ENCODE data around the gene PGBD5.

PGBD5 gene

DNA sequence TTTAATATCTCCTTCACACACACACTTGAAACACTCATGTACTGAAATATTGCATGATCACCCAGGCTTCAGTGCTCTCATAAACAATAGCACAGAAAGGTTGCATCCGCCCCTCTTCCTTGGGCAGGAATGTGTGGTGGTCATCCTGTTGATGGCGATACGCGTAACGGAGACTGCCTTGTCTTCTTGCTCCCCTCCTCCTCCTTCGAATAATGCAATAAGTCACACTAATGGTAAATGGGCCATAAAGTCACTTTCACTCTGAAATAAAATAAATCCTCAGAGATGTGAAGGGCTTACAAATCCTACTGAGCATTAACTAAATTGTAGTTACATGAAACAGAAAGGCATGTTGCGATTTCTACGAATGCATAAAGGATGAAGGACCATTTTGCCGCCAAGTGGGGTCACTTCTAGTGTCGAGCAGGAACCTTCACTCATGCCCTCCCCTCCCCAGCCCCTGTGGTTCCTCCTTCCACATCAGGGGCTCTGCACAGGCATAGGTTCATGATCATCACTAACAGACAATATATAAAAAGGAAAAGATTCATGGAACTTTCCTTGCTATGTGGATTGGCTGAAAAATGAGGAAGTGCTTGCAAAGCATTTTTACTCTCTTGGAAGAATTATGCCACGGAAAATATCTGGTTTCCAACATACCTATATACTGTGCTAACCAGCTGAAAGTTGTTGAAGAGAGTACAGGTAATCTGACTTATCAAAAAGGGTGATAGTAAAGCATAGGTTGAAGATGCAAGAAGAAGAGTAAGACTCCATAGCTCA is 1.2 kb upstream of the PGBD5 start:
- ChIA-PET CTCF (no interaction called here), POLR2A (no interaction called here)
- no peak for DNase-seq (ENCODE audit: low read depth, low spot score)
- TF ChIP-seq, protein P1, sequence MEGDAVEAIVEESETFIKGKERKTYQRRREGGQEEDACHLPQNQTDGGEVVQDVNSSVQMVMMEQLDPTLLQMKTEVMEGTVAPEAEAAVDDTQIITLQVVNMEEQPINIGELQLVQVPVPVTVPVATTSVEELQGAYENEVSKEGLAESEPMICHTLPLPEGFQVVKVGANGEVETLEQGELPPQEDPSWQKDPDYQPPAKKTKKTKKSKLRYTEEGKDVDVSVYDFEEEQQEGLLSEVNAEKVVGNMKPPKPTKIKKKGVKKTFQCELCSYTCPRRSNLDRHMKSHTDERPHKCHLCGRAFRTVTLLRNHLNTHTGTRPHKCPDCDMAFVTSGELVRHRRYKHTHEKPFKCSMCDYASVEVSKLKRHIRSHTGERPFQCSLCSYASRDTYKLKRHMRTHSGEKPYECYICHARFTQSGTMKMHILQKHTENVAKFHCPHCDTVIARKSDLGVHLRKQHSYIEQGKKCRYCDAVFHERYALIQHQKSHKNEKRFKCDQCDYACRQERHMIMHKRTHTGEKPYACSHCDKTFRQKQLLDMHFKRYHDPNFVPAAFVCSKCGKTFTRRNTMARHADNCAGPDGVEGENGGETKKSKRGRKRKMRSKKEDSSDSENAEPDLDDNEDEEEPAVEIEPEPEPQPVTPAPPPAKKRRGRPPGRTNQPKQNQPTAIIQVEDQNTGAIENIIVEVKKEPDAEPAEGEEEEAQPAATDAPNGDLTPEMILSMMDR (IDR thresholded peaks at IDR 0.05; ENCODE audit: insufficient read depth, low read length, missing control alignments): no peak
- no peak overlapping the region for H3K4me3 ChIP-seq (ENCODE audit: low read depth, low read length)

DNA sequence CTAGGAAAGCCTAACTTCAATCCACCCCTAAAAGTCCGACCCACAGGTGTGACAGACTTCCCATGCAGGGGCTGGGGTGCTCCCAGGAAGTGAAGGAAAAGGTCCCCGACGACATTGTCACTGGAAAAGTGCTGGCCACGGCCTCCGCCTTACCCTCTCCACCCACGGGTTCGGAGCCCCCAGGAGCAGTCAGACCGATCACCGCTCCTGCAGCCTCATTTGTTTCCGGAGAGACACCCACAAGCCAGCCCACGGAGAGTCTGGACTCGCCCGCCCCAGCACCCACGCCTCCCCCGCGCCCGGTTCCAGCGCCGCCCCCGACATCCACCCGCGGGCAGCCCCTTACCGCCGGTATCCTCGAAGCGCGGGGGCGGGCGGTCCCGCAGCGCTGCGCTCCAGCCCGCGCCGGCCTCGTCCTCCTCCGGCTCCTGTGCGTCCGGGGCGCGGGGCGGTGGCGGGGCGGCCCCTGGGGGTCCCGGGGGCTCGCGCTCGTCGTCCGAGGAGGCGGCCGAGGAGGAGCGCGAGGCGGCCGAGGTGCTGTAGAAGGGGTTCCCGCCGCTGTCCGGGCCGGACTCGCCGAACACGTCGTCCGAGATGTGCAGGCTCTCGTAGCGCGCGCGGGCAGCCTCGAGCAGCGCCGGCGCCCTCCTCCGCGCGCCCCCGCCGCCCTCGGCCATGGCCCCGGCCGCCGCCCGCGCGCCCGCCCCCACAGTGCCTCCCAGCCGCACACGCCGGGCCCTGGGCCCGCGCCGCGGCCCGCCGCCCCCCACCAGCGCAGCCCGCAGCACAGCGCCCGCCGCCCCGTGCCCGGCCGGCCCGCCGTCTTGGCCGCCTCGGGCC is 660 bp downstream of the PGBD5 start:
- ChIA-PET CTCF (no interaction called here), POLR2A (no interaction called here)
- DNase-seq (ENCODE audit: low read depth, low spot score): no peak
- no peak overlapping the region for H3K4me3 ChIP-seq (ENCODE audit: low read depth, low read length)
- TF ChIP-seq, protein P1 (IDR thresholded peaks at IDR 0.05; ENCODE audit: insufficient read depth, low read length, missing control alignments): no peak

DNA sequence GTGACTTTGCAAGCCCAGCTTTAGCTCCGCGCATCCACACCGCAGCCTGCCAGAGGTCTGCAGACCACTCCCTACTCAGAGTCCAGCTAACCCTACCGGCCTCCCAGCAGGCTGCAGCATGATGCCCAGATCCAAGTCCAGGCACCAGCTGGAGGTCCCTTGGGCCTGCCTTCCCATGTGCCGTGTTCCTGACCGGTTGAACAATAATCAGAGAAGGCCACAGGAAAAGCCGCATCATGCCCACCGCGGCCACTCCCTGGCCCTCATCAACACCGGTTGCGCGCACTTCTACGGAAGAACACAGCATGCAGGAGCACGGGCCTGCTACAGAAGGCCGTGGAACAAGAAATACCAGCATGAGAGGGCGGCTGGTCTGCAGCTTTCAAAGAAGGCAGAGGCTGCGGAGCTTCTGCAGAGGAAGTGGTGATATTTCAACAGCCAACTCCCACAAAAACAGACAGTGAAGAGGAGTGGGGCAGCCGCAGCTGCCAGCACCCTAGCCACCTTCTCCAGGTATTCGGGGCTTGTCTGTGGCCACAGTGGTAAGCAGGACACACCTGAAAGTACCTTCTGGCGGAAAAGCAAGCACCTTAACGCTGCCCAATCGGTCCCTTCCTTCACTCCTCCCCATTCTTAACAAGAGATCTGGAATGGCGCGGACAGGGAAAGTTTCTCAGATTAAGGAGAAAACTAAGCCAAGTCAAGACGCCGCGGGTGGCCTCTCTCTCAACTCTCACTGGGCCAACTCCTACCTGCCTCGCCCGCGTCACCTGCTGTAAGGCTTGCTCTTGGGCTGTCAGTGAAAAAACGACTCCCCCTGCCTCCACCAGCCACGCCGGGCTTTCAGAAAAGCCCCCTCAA is 1.5 kb downstream of the PGBD5 start:
- H3K4me3 ChIP-seq (ENCODE audit: low read depth, low read length): no peak overlapping the region
- TF ChIP-seq, protein P1 (IDR thresholded peaks at IDR 0.05; ENCODE audit: insufficient read depth, low read length, missing control alignments): no peak
- no peak for DNase-seq (ENCODE audit: low read depth, low spot score)
- ChIA-PET CTCF (no interaction called here), POLR2A (no interaction called here)

DNA sequence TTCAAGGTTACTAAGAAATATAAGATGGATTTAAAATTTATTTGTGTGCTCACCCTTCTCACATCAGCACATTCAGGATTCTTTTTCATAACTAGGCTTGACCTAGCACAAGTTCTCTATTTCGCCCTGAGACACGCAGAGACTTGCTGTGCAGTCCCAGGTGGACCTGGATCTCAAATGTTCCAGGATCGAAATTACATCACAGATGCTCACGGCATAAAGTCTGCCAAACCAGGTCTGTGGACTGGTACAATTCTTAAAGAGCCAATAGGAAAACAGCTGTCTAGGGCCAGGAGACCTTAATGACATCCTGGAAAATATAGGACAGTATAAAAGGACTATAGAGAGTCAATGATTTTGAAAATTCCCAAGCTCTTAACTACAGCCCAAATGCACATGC is 2.2 kb downstream of the PGBD5 start:
- no peak for DNase-seq (ENCODE audit: low read depth, low spot score)
- no peak overlapping the region for H3K4me3 ChIP-seq (ENCODE audit: low read depth, low read length)
- POLR2A ChIA-PET: no interaction called here
- CTCF ChIA-PET: no interaction called here
- TF ChIP-seq, protein P1 (IDR thresholded peaks at IDR 0.05; ENCODE audit: insufficient read depth, low read length, missing control alignments): no peak

DNA sequence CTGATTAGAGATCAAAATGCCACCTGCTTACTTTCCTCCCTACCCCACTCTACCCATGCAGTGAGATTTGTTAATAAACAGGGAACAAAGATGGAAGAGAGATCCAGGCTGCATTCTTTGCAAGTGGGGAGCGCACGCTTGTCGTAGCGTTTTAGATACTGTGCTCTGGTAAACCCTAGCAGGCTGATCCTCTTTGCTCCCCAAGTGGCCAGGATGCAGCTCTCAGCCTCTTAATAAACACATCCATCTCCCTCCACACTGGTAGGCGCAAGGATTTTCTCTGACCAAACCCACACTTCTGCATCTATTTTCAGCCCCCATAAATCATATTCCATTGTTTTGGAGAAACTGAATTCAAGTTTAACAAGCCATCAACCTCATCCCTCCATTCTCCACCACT is 2.9 kb downstream of the PGBD5 start:
- DNase-seq (ENCODE audit: low read depth, low spot score): no peak
- no peak overlapping the region for H3K4me3 ChIP-seq (ENCODE audit: low read depth, low read length)
- TF ChIP-seq, protein P1 (IDR thresholded peaks at IDR 0.05; ENCODE audit: insufficient read depth, low read length, missing control alignments): no peak
- ChIA-PET CTCF (no interaction called here), POLR2A (no interaction called here)
